Heart left ventricle (tissue), 16 donors: ENCODE results near the gene ADAMTS3. TPM values are rescaled to one million over a fixed set of nuclear protein-coding genes. Genes with fewer than 3 reads are reported as not detected.
A peak's percentile ranks its signal among the peaks of the same experiment; 100 is the strongest.

Source experiments
- ATAC-seq, 4 donors: fragments of 200-7000 bp; cut with Tn5 transposase; one replicate each; pipeline ENCODE4 v1.9.1; 2020 to 2022; ENCODE audit warnings: moderate library complexity in 4 of 4, mild to moderate bottlenecking in 3 of 4, moderate number of reproducible peaks in 1 of 4
- DNase-seq, 5 donors: peaks; one replicate each; pipeline ENCODE4 v3.0.0-alpha.2; 2020
- H3K27ac ChIP-seq, 12 donors: fragments of 200-600 bp; sonication (generic) in 4 of 12; one replicate each; pipeline versions ENCODE4 v1.5.0 to v1.8.0; 2016 to 2022; ENCODE audit warnings: mild to moderate bottlenecking in 2 of 12
- H3K27me3 ChIP-seq, 9 donors: fragments of 200-600 bp; sonication (generic) in 2 of 9; one replicate each; pipeline versions ENCODE4 v1.5.1 to v1.8.0; 2016 to 2022; ENCODE audit warnings: mild to moderate bottlenecking in 3 of 9
- H3K36me3 ChIP-seq, 9 donors: fragments of 200-600 bp; sonication (generic) in 2 of 9; one replicate each; pipeline versions ENCODE4 v1.5.0 to v1.8.0; 2018 to 2022; ENCODE audit warnings: mild to moderate bottlenecking in 2 of 9
- H3K4me1 ChIP-seq, 12 donors: fragments of 200-600 bp; sonication (generic) in 4 of 12; one replicate each; pipeline versions ENCODE4 v1.5.0 to v1.8.0; 2016 to 2022; ENCODE audit warnings: mild to moderate bottlenecking in 3 of 12
- H3K4me3 ChIP-seq, 12 donors: fragments of 200-600 bp; sonication (generic) in 4 of 12; one replicate each; pipeline versions ENCODE4 v1.5.0 to v1.8.0; 2017 to 2022; ENCODE audit warnings: mild to moderate bottlenecking in 9 of 12, moderate library complexity in 4 of 12
- H3K9me3 ChIP-seq, 12 donors: fragments of 200-600 bp; sonication (generic) in 4 of 12; one replicate each; pipeline versions ENCODE4 v1.5.0 to v1.8.0; 2016 to 2022; ENCODE audit warnings: mild to moderate bottlenecking in 1 of 12
- POLR2A ChIP-seq, 2 donors: fragments of 450-650 bp; IDR thresholded peaks; one replicate each; pipeline ENCODE4 v1.6.1; 2017; ENCODE audit warnings: antibody characterized with exemption in 2 of 2, mild to moderate bottlenecking in 2 of 2, moderate library complexity in 2 of 2
- WGBS, 4 donors: extraction: QIAGEN DNeasy Blood & Tissue Kit in 2 of 4; methylation state at CpG; one replicate each; pipeline versions ENCODE4 v1.1.5 to v1.1.7; 2013 to 2018; 5-methylcytosine and 5-hydroxymethylcytosine counted together
- intact Hi-C, 10 donors: fragments of 100-400 bp; cut with DNase I; formaldehyde crosslinking; loops; one replicate each; pipeline versions ENCODE4 v1.11.1 to v1.14.2; 2022
- polyA plus RNA-seq, 2 donors: library from polyadenylated mRNA; stranded (reverse); fragments of 200-250 nt; gene quantifications; one replicate each; pipeline ENCODE4 v1.2.3, GENCODE V29; 2013
- total RNA-seq, 9 donors: library from RNA; depleted of rRNA in 2 of 9; stranded (reverse); fragments of >200 nt in 2 of 9; fragmentation: NEBNext Ultra II Directional in 3 of 9; extraction: Animal tissue kit (Norgen Biotek cat#: 25700) in 3 of 9; gene quantifications; one replicate each; pipeline versions ENCODE4 v1.1.0 to v1.2.4, GENCODE V29; 2016 to 2023
- TF ChIP-seq, protein P1 (sequence below), 12 donors: fragments of 200-600 bp; sonication (generic) in 4 of 12; IDR thresholded peaks; one replicate each; pipeline versions ENCODE4 v1.5.0 to v1.8.0; 2018 to 2022; ENCODE audit warnings: antibody characterized with exemption in 12 of 12, mild to moderate bottlenecking in 5 of 12
- donor health status: ischemic (EF 13 %, LVEDD 7.1; RV severe dilation, severe dysfunction).
- donor health status: healthy with polysubstance abuse.
- donor health status: DM: no; HTN: yes; CAD: no.
- donor health status: DM: no; HTN: no; CAD: no.
- donor health status: ischemic (EF 25% LVEDD 6.9; RV normal size, moderate dysfunction).
- donor health status: ischemic (EF 25% LVEDD 5.7; RV mildly dilated, moderate dysfunction).
- donor health status: healthy.
- donor health status: DM: yes; HTN: yes; CAD: no.
- donor health status: ischemic (EF 35%, LVEDD 5.7; RV mildly dilated, moderate dysfunction).
- donor health status: nonischemic (EF 11% LVEDD 7.7; RV severe dilation, severe dysfunction).
- donor health status: DM: yes; HTN: yes; CAD: no.
- donor health status: PGD.
- donor health status: ischemic (EF 29% LVEDD 5.4; RV normal size, mild dysfunction).
- donor health status: nonischemic (EF 23%, LVEDD 6.1; RV moderate dilation, normal function).

ADAMTS3 gene
- total and polyA plus RNA-seq, 11 donors, result 0.08 to 3.3 (median 0.42) TPM; not detected in 1

GRCh38 chr4:72567036-72567435 lies 2.0 kb downstream of the ADAMTS3 start:
- Histone ChIP-seq H3K9me3 (no peaks in the 10 kb centered on the region), H3K4me1 (peaks cover 0 to 23% (median 5%) of the 10 kb centered on the region in 12 donors), H3K27me3 (peaks cover 0 to 21% (median 0%) of the 10 kb centered on the region in 9 donors), H3K4me3 (peak overlapping the region in 2 of 12 donors; percentile 70 to 74), H3K27ac (peak overlapping the region in 1 of 12 donors; percentile 77), H3K36me3 (no peaks in the 10 kb centered on the region)
- no peak for TF ChIP-seq POLR2A (IDR thresholded peaks at IDR 0.05)
- TF ChIP-seq, protein P1, sequence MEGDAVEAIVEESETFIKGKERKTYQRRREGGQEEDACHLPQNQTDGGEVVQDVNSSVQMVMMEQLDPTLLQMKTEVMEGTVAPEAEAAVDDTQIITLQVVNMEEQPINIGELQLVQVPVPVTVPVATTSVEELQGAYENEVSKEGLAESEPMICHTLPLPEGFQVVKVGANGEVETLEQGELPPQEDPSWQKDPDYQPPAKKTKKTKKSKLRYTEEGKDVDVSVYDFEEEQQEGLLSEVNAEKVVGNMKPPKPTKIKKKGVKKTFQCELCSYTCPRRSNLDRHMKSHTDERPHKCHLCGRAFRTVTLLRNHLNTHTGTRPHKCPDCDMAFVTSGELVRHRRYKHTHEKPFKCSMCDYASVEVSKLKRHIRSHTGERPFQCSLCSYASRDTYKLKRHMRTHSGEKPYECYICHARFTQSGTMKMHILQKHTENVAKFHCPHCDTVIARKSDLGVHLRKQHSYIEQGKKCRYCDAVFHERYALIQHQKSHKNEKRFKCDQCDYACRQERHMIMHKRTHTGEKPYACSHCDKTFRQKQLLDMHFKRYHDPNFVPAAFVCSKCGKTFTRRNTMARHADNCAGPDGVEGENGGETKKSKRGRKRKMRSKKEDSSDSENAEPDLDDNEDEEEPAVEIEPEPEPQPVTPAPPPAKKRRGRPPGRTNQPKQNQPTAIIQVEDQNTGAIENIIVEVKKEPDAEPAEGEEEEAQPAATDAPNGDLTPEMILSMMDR (IDR thresholded peaks at IDR 0.05), result no peak
- WGBS, 4 donors, result 48 to 65% (median 59%) methylated on average over 1 of the region's 1 CpG
- DNase-seq (no peak), ATAC-seq (no peak)
- intact Hi-C loops, result no loop called here

DNA sequence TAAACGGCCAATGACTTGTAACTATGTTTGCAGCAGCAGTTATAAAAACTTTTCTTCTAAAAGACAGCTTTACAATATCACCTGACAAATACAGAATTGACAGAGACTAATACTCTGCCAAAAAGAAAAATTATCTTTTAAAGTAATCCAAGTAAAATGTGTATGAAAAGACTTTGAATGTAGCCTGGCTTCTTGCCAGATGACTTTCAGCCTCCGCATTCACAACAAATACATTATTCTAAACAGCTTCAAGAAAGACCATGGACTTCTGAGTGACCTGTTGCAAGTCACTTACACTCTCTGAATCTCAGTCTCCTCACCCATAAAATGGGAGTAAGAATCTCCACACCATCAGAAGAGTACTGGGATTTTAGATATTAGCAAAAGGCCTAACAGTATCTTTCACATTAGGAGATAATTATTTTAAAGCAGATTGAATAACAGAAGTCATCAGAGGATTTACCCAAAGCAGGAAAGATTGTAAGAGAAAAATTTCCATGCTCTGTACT lies 2.5 kb downstream of the ADAMTS3 start:
- no peaks in the 10 kb centered on the region for H3K9me3 ChIP-seq
- H3K36me3 ChIP-seq, result no peaks in the 10 kb centered on the region
- DNase-seq (no peak), ATAC-seq (no peak)
- WGBS, 4 donors, result 64 to 73% (median 72%) methylated on average over 2 of the region's 2 CpGs
- intact Hi-C loops, result no loop called here
- H3K27ac ChIP-seq, result no peak overlapping the region
- H3K4me3 ChIP-seq, result no peak overlapping the region
- TF ChIP-seq, protein P1 (IDR thresholded peaks at IDR 0.05), result no peak
- TF ChIP-seq POLR2A (IDR thresholded peaks at IDR 0.05), result no peak
- H3K4me1 ChIP-seq, result peaks cover 0 to 23% (median 5%) of the 10 kb centered on the region in 12 donors
- H3K27me3 ChIP-seq, result peaks cover 0 to 21% (median 0%) of the 10 kb centered on the region in 9 donors

DNA sequence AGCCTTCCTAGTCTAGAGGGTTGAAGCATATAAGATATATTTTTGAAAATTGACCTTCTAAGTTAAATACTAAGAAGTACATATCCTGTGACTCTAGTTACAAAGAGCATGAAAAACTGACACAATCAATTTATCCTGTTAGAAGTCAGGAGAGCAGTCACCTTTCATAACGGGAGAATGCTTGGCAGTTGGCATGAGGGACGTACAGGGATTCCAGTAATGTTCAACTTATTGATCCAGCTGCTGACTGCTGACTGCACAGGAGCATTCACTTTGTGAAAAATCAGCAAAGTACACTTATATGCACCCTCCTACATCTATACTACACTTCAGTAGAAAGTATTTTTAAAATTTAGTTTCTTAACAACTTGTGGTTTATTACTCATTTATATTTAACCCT lies 4.2 kb downstream of the ADAMTS3 start:
- Histone ChIP-seq H3K36me3 (no peaks in the 10 kb centered on the region), H3K4me3 (no peak overlapping the region), H3K9me3 (no peaks in the 10 kb centered on the region), H3K27me3 (peaks cover 0 to 19% (median 0%) of the 10 kb centered on the region in 9 donors), H3K27ac (no peak overlapping the region), H3K4me1 (peaks cover 0 to 23% (median 5%) of the 10 kb centered on the region in 12 donors)
- no peak for ATAC-seq
- DNase-seq, result no peak
- TF ChIP-seq, protein P1 (IDR thresholded peaks at IDR 0.05), result no peak
- TF ChIP-seq POLR2A (IDR thresholded peaks at IDR 0.05), result no peak
- WGBS, 4 donors, result 87 to 90% (median 88%) methylated on average over 2 of the region's 2 CpGs
- intact Hi-C loops, result no loop called here

- H3K36me3 ChIP-seq, result no peaks in the 10 kb centered on the region
- H3K4me1 ChIP-seq, result peaks cover 0 to 18% (median 3%) of the 10 kb centered on the region in 12 donors
- ATAC-seq, result no peak
- WGBS, 4 donors, result 82 to 95% (median 93%) methylated on average over 1 of the region's 1 CpG
- TF ChIP-seq, protein P1 (IDR thresholded peaks at IDR 0.05), result no peak
- no peak for TF ChIP-seq POLR2A (IDR thresholded peaks at IDR 0.05)
- H3K27me3 ChIP-seq, result peaks cover 0 to 13% (median 0%) of the 10 kb centered on the region in 9 donors
- H3K9me3 ChIP-seq, result no peaks in the 10 kb centered on the region
- DNase-seq, result no peak
- H3K4me3 ChIP-seq, result no peak overlapping the region
- intact Hi-C loops, result no loop called here
- H3K27ac ChIP-seq, result no peak overlapping the region
Observed at GRCh38 chr4:72564184-72564583, 4.8 kb downstream of the ADAMTS3 start.
